Right lobe of liver (tissue), 4 donors: Measurements from ENCODE around the gene EIF1.

Source experiments
- POLR2A ChIP-seq: fragments of 450-650 bp; IDR thresholded peaks from one replicate; pipeline ENCODE4 v1.6.1; 2017; ENCODE audit warnings: antibody characterized with exemption, mild to moderate bottlenecking
- TF ChIP-seq, protein P1 (sequence below), 4 donors: fragments of 200-600 bp in 3 of 4; fragments of 450-650 bp in 1 of 4; IDR thresholded peaks; one replicate each; pipeline versions ENCODE4 v1.5.1 to v1.8.0; 2016 to 2022; ENCODE audit warnings: antibody characterized with exemption in 4 of 4, mild to moderate bottlenecking in 2 of 4
- donor health status: DM: no; HTN: no; CAD: no.
- donor health status: DM: no; HTN: no; CAD: no.
- donor health status: DM: no; HTN: yes; CAD: no.

- TF ChIP-seq, protein P1, sequence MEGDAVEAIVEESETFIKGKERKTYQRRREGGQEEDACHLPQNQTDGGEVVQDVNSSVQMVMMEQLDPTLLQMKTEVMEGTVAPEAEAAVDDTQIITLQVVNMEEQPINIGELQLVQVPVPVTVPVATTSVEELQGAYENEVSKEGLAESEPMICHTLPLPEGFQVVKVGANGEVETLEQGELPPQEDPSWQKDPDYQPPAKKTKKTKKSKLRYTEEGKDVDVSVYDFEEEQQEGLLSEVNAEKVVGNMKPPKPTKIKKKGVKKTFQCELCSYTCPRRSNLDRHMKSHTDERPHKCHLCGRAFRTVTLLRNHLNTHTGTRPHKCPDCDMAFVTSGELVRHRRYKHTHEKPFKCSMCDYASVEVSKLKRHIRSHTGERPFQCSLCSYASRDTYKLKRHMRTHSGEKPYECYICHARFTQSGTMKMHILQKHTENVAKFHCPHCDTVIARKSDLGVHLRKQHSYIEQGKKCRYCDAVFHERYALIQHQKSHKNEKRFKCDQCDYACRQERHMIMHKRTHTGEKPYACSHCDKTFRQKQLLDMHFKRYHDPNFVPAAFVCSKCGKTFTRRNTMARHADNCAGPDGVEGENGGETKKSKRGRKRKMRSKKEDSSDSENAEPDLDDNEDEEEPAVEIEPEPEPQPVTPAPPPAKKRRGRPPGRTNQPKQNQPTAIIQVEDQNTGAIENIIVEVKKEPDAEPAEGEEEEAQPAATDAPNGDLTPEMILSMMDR (IDR thresholded peaks at IDR 0.05), result no peak
- TF ChIP-seq POLR2A, result no peak
Measured at GRCh38 chr17:41659427-41660212, 29.1 kb upstream of the EIF1 start.
